Omental fat pad (tissue), 4 donors: ENCODE data around the gene AADACL4. TPM values are rescaled to one million over a fixed set of nuclear protein-coding genes. Genes with fewer than 3 reads are reported as not detected.

ENCODE experiments used
- ATAC-seq: fragments of 150-250 bp; one replicate; pipeline ENCODE4 v1.9.1; 2016; ENCODE audit warnings: mild to moderate bottlenecking, moderate library complexity; ENCODE audit not compliant: low FRiP score
- DNase-seq: peaks from one replicate; pipeline ENCODE4 v3.0.0-alpha.2; 2019; ENCODE audit warnings: low spot score
- total RNA-seq, 4 donors: library from RNA; depleted of rRNA; stranded (reverse); fragments of >200 nt; gene quantifications; one replicate each; pipeline ENCODE4 v1.1.0, GENCODE V29; 2016
- TF ChIP-seq, protein P1 (sequence below), 3 donors: fragments of 450-650 bp; IDR thresholded peaks; one replicate each; pipeline ENCODE4 v1.5.1; 2016 to 2017; ENCODE audit warnings: antibody characterized with exemption in 3 of 3, mild to moderate bottlenecking in 3 of 3, moderate library complexity in 2 of 3

Gene AADACL4
- total RNA-seq, 4 donors from 2014 or later, result 0.28 TPM; not detected in 3

DNA sequence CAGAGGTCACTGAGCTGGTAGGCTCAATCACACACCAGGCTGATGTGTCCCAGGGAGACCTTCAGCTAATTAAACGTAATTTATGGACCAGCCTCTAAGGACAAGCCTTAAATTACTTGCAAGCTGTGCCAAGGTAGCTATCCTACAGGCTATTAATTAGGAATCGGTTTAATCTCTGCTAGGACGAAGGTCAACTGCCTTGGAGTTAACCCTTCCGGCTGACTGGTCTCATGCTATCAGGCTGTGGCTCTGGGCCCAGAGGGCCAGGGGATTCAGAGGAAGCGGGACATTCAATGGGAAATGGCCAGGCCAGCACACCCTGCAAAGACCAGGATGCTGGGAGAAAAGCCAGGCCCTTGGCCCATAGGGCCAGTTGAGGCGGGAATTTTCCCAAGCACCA, 44.9 kb upstream of the AADACL4 start:
- TF ChIP-seq, protein P1, sequence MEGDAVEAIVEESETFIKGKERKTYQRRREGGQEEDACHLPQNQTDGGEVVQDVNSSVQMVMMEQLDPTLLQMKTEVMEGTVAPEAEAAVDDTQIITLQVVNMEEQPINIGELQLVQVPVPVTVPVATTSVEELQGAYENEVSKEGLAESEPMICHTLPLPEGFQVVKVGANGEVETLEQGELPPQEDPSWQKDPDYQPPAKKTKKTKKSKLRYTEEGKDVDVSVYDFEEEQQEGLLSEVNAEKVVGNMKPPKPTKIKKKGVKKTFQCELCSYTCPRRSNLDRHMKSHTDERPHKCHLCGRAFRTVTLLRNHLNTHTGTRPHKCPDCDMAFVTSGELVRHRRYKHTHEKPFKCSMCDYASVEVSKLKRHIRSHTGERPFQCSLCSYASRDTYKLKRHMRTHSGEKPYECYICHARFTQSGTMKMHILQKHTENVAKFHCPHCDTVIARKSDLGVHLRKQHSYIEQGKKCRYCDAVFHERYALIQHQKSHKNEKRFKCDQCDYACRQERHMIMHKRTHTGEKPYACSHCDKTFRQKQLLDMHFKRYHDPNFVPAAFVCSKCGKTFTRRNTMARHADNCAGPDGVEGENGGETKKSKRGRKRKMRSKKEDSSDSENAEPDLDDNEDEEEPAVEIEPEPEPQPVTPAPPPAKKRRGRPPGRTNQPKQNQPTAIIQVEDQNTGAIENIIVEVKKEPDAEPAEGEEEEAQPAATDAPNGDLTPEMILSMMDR (IDR thresholded peaks at IDR 0.05), result no peak
- DNase-seq (no peak), ATAC-seq (no peak)

- TF ChIP-seq, protein P1 (IDR thresholded peaks at IDR 0.05), result no peak
- ATAC-seq (no peak), DNase-seq (no peak)
These were observed 44.2 kb upstream of the AADACL4 start for GRCh38 chr1:12599657-12600056.

DNA sequence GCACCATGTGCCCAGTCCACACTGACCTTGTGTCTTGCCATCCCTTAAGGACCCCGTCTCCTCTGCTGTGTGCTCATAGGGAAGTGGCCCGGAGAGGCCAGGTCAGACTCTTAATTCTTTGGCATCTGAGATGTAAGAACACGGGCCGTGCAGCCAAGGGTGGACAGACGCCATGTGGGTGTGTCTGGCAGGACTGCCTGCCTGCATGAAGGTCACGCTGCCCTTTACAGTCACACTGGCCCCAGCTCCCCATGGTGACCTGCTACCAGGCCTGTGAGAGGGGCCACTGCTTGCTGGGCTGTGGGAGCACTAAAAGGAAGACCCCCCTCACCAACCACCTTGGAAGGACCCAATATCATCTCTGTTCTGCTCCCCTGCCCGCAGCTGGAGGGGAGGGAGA, 43.5 kb upstream of the AADACL4 start:
- ATAC-seq, result no peak
- no peak for DNase-seq

DNA sequence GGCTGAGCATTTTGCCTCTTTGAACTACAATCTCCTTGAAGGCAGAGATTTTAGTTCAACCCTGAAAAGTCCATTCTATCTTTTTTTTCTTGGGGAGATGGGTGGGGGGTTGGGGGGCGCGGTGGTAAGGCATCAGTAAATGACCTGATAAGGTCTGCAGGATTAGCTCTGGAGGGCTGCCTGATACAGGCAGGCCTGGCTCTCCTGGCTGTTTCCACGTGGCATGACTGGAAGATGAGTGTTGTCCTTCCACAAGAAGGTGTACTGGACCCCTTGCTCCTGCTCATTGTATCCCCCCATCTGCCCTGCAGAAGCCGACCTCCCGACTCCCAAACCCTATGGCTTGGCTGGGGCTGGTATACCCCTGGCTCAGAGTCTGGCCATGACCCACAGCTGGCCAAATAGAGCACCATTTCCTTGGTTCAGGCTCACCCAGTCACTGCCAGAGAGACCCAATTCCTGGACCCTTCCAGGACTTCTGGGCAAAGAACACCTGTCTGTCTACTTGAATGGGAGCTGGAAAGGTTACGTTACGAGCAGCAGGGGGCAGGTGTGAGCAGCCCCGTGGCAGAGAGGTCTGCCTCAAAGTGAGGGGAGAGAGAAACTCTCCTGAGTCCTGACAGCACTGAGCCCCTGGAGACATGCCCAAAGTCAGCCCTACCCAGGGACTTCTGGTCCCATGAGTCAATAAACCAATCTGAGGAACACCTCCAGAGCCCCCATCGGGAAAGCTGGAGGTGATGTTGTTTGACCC, 42.8 kb upstream of the AADACL4 start:
- TF ChIP-seq, protein P1 (IDR thresholded peaks at IDR 0.05), result no peak
- DNase-seq (no peak), ATAC-seq (no peak)

More for the DNA sequence above, 43.5 kb upstream of the AADACL4 start:
- TF ChIP-seq, protein P1 (IDR thresholded peaks at IDR 0.05), result no peak

DNA sequence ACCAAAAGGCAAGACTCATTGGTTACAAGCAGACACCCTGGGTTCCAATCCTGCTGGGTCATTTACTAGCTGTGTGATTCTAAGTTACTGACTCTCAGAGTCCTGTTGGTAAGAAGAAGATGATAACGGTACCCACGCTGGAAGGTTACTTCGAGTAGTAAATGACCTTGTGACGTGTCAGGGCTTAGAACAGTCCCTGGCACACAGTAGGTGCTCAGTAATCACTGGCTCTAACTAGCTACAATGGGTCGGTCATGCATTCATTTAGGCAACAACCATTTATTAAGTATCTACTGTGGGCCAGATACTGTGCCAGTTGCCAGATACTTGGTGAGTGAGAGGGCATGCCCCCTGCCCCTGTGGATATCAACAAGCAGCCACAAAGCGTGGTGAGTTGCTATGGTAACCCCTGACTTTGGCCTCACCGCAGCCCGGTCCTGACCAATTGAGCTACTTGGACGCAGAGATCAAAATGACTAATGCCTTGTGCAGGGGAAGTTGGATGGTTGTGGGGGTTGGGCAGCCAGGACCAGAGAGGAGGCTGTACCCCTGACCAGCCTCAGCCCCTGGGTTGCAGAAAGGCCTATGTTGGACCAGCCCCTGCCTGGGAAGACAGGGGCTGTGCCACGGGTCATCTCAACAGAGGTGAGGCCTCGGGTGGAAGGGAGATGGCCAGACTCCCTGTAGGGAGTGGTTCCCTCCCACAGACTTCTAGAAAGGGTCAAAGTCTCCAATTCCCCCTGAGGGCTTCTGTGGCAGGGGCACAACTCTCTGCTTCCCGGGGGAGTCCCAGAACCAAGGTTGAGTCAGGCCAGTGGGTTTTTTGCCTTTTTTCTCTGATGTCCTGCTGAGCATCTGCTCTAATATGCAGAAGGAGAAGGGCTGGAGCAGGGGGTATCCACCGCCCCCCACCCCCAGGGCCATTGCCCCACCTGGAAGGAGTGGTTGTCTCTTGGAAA, 41.9 kb upstream of the AADACL4 start:
- ATAC-seq (peak; percentile 86), DNase-seq (peak; percentile 76)
- TF ChIP-seq, protein P1 (IDR thresholded peaks at IDR 0.05), result no peak

GRCh38 chr1:12602659-12603024, 41.2 kb upstream of the AADACL4 start:
- DNase-seq (no peak), ATAC-seq (no peak)
- TF ChIP-seq, protein P1 (IDR thresholded peaks at IDR 0.05), result no peak
